Nephron (organoid): ENCODE data around the gene UBE2K.
"Not testable (repeated sequence)": the region's sequence is repeated elsewhere in the genome, so short reads cannot be mapped to it uniquely, and the experiment has no call there.

Experiments used
- H3K27ac Mint-ChIP-seq, 3 experiments: 2 replicates each; pipeline ENCODE4 v1.8.0; 2020; ENCODE audit warnings: mixed read lengths in 3 of 3, mild to moderate bottlenecking in 2 of 3, moderate library complexity in 1 of 3
- H3K27me3 Mint-ChIP-seq: 2 replicates; pipeline ENCODE4 v1.8.0; 2021; ENCODE audit warnings: low read depth, mild to moderate bottlenecking, moderate library complexity, mixed read lengths
- H3K36me3 Mint-ChIP-seq: 2 replicates; pipeline ENCODE4 v1.8.0; 2020; ENCODE audit warnings: low read depth, mixed read lengths
- H3K4me1 Mint-ChIP-seq: 2 replicates; pipeline ENCODE4 v1.8.0; 2020; ENCODE audit warnings: mixed read lengths
- H3K4me3 Mint-ChIP-seq, 3 experiments: 2 replicates each; pipeline ENCODE4 v1.8.0; 2020; ENCODE audit warnings: mild to moderate bottlenecking in 3 of 3, mixed read lengths in 3 of 3, moderate library complexity in 2 of 3
- H3K9me3 Mint-ChIP-seq: 2 replicates; pipeline ENCODE4 v1.8.0; 2020; ENCODE audit warnings: mixed read lengths
- CTCF ChIP-seq, 3 experiments: fragments of 200-600 bp; sonication (generic); IDR thresholded peaks; one replicate each; pipeline ENCODE4 v1.5.0; 2021; ENCODE audit warnings: antibody characterized with exemption in 3 of 3; ENCODE audit not compliant: unreplicated experiment in 3 of 3

The UBE2K gene

GRCh38 chr4:39731908-39732307, 34.0 kb downstream of the UBE2K start:
- H3K36me3 Mint-ChIP-seq: peaks cover 21% of the 10 kb centered on the region
- peaks cover 7% of the 10 kb centered on the region for H3K4me1 Mint-ChIP-seq
- H3K9me3 Mint-ChIP-seq: no peaks in the 10 kb centered on the region
- no peak for TF ChIP-seq CTCF (IDR thresholded peaks at IDR 0.05; ENCODE audit: unreplicated experiment in 3 of 3)
- no peak overlapping the region for H3K4me3 Mint-ChIP-seq
- H3K27me3 Mint-ChIP-seq: no peaks in the 10 kb centered on the region
- H3K27ac Mint-ChIP-seq: no peak overlapping the region

GRCh38 chr4:39732728-39733127, 34.8 kb downstream of the UBE2K start:
- Mint-ChIP-seq H3K4me3 (no peak overlapping the region), H3K36me3 (peaks cover 19% of the 10 kb centered on the region), H3K9me3 (no peaks in the 10 kb centered on the region), H3K27me3 (no peaks in the 10 kb centered on the region), H3K27ac (peak overlapping the region in 2 of 3 experiments; percentile 23 to 37), H3K4me1 (peaks cover 7% of the 10 kb centered on the region)
- no peak for TF ChIP-seq CTCF (IDR thresholded peaks at IDR 0.05; ENCODE audit: unreplicated experiment in 3 of 3)

- not testable (repeated sequence) for H3K27ac Mint-ChIP-seq, H3K9me3 Mint-ChIP-seq, H3K4me1 Mint-ChIP-seq, H3K4me3 Mint-ChIP-seq, H3K27me3 Mint-ChIP-seq
- peaks cover 27% of the 10 kb centered on the region for H3K36me3 Mint-ChIP-seq
These were observed 41.7 kb downstream of the UBE2K start for GRCh38 chr4:39739591-39739990.

GRCh38 chr4:39741401-39741800, 43.5 kb downstream of the UBE2K start:
- TF ChIP-seq CTCF (IDR thresholded peaks at IDR 0.05; ENCODE audit: unreplicated experiment in 3 of 3): no peak
- H3K4me3 Mint-ChIP-seq: no peak overlapping the region
- H3K27me3 Mint-ChIP-seq: no peaks in the 10 kb centered on the region
- no peak overlapping the region for H3K27ac Mint-ChIP-seq
- H3K9me3 Mint-ChIP-seq: no peaks in the 10 kb centered on the region
- H3K36me3 Mint-ChIP-seq: peaks cover 25% of the 10 kb centered on the region
- no peaks in the 10 kb centered on the region for H3K4me1 Mint-ChIP-seq

GRCh38 chr4:39745920-39746319, 48.0 kb downstream of the UBE2K start:
- Mint-ChIP-seq H3K36me3 (peaks cover 36% of the 10 kb centered on the region), H3K4me1 (no peaks in the 10 kb centered on the region), H3K27ac (no peak overlapping the region), H3K9me3 (no peaks in the 10 kb centered on the region), H3K4me3 (no peak overlapping the region), H3K27me3 (no peaks in the 10 kb centered on the region)
- no peak for TF ChIP-seq CTCF (IDR thresholded peaks at IDR 0.05; ENCODE audit: unreplicated experiment in 3 of 3)

GRCh38 chr4:39750216-39750615, 52.3 kb downstream of the UBE2K start:
- Mint-ChIP-seq H3K27ac (no peak overlapping the region), H3K4me3 (no peak overlapping the region), H3K27me3 (no peaks in the 10 kb centered on the region), H3K36me3 (peaks cover 32% of the 10 kb centered on the region), H3K9me3 (no peaks in the 10 kb centered on the region), H3K4me1 (no peaks in the 10 kb centered on the region)
- TF ChIP-seq CTCF (IDR thresholded peaks at IDR 0.05; ENCODE audit: unreplicated experiment in 3 of 3): no peak
